Lower leg skin (tissue), 3 donors: ENCODE data around the gene BICRA.

Experiments
- POLR2A ChIP-seq, 2 donors: fragments of 450-650 bp; IDR thresholded peaks; one replicate each; pipeline ENCODE4 v1.6.1; 2016 to 2017; ENCODE audit warnings: antibody characterized with exemption in 2 of 2, mild to moderate bottlenecking in 1 of 2, moderate library complexity in 1 of 2
- TF ChIP-seq, protein P1 (sequence below), 3 donors: fragments of 450-650 bp; IDR thresholded peaks; one replicate each; pipeline ENCODE4 v1.5.1; 2016; ENCODE audit warnings: antibody characterized with exemption in 3 of 3, mild to moderate bottlenecking in 3 of 3, moderate library complexity in 2 of 3

- TF ChIP-seq POLR2A (IDR thresholded peaks at IDR 0.05), result no peak
- TF ChIP-seq, protein P1, sequence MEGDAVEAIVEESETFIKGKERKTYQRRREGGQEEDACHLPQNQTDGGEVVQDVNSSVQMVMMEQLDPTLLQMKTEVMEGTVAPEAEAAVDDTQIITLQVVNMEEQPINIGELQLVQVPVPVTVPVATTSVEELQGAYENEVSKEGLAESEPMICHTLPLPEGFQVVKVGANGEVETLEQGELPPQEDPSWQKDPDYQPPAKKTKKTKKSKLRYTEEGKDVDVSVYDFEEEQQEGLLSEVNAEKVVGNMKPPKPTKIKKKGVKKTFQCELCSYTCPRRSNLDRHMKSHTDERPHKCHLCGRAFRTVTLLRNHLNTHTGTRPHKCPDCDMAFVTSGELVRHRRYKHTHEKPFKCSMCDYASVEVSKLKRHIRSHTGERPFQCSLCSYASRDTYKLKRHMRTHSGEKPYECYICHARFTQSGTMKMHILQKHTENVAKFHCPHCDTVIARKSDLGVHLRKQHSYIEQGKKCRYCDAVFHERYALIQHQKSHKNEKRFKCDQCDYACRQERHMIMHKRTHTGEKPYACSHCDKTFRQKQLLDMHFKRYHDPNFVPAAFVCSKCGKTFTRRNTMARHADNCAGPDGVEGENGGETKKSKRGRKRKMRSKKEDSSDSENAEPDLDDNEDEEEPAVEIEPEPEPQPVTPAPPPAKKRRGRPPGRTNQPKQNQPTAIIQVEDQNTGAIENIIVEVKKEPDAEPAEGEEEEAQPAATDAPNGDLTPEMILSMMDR (IDR thresholded peaks at IDR 0.05), result no peak
Observed at GRCh38 chr19:47561440-47562057, 47.4 kb upstream of the BICRA start.
